Measurements from ENCODE around the gene KCNK16. TPM values are rescaled to one million over a fixed set of nuclear protein-coding genes. Genes with fewer than 3 reads are reported as not detected.

KCNK16 gene
- polyA plus RNA-seq, 3 donors = not detected

DNA sequence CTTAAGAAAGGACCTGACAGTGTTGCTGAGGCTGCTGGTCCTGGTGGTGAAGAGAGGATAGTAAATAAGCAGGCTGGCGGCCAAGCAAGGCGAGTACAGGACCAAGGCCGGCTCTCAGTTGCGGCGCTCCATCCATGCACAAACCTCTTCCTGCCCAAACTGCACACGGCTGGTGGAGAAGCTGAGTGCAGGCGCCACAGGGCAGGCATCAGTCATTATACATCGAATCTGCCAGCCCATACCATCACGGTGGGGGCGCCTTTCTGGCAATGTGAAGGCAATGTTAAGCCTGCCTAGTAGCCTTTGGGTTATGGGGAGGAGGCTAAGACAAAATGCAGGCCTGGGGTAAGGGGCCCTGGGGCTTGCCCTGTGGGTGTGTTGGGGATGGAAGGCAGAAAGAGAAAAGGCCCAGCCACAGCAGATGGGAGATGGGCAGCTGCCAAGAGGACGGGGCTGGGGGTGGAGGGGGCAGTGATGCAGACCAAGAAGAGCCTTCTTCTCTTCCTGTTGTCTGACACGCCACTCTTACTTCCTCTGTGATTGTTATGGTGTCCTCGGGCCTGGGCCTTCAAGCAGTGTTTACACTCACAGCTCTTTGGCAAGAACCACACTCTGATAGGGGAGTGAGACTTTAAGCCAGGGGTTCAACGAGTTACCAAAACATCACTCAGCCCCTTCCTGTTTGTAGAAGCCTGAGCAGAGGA lies 20.3 kb upstream of the KCNK16 start:
- Mint-ChIP-seq H3K4me3 (no peak overlapping the region), H3K27ac (peak overlapping the region in 1 of 7 donors; percentile 22), H3K9me3 (peaks cover 0 to 2% (median 0%) of the 10 kb centered on the region in 7 donors), H3K36me3 (peaks cover 0 to 2% of the 10 kb centered on the region in 2 donors), H3K27me3 (ENCODE audit: low read depth in 3 of 3) (peaks cover 7 to 24% (median 22%) of the 10 kb centered on the region in 3 donors), H3K4me1 (peaks cover 35% of the 10 kb centered on the region)
- TF ChIP-seq, protein P1, sequence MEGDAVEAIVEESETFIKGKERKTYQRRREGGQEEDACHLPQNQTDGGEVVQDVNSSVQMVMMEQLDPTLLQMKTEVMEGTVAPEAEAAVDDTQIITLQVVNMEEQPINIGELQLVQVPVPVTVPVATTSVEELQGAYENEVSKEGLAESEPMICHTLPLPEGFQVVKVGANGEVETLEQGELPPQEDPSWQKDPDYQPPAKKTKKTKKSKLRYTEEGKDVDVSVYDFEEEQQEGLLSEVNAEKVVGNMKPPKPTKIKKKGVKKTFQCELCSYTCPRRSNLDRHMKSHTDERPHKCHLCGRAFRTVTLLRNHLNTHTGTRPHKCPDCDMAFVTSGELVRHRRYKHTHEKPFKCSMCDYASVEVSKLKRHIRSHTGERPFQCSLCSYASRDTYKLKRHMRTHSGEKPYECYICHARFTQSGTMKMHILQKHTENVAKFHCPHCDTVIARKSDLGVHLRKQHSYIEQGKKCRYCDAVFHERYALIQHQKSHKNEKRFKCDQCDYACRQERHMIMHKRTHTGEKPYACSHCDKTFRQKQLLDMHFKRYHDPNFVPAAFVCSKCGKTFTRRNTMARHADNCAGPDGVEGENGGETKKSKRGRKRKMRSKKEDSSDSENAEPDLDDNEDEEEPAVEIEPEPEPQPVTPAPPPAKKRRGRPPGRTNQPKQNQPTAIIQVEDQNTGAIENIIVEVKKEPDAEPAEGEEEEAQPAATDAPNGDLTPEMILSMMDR (IDR thresholded peaks at IDR 0.05) = no peak
- no peak overlapping the region for H3K27ac ChIP-seq (ENCODE audit: low read depth in 1 of 2, low read length in 2 of 2)
- H3K27me3 ChIP-seq (ENCODE audit: control insufficient read depth in 2 of 2, insufficient read depth in 2 of 2, low read length in 2 of 2) = peaks cover 0 to 31% of the 10 kb centered on the region in 2 donors
- no peaks in the 10 kb centered on the region for H3K79me2 ChIP-seq (ENCODE audit: insufficient read depth, low read length)
- no peaks in the 10 kb centered on the region for H3K36me3 ChIP-seq (replicated peaks in 1 of 2; ENCODE audit: control insufficient read depth in 1 of 2, insufficient read depth in 2 of 2, low read length in 2 of 2)
- 60% methylated on average over 3 of the region's 14 CpGs for WGBS (ENCODE audit: insufficient coverage)
- H3K9me3 ChIP-seq (replicated peaks in 1 of 2; ENCODE audit: control insufficient read depth in 1 of 2, insufficient read depth in 1 of 2, low read length in 2 of 2) = no peaks in the 10 kb centered on the region
- peaks cover 18 to 42% of the 10 kb centered on the region in 2 donors for H3K4me1 ChIP-seq (ENCODE audit: control insufficient read depth in 1 of 2, insufficient read depth in 2 of 2, low read length in 2 of 2)
- DNase-seq = peak; percentile 5 to 49 (median 31)
- no peaks in the 10 kb centered on the region for H4K20me1 ChIP-seq (ENCODE audit: insufficient read depth, low read length)
- no peak overlapping the region for H3K9ac ChIP-seq (ENCODE audit: insufficient read depth, low read length, poor library complexity, severe bottlenecking)
- no peak overlapping the region for H3K4me2 ChIP-seq (replicated peaks; ENCODE audit: extremely low read depth, low read length, poor library complexity, severe bottlenecking)
- intact Hi-C loops (cut with micrococcal nuclease) = no loop called here
- no peak overlapping the region for H3K4me3 ChIP-seq (replicated peaks in 1 of 3; ENCODE audit: low read depth in 2 of 3, low read length in 3 of 3)
- peak overlapping the region; percentile 65 for H2AFZ ChIP-seq (ENCODE audit: insufficient read depth, low read depth, low read length, poor library complexity, severe bottlenecking)

DNA sequence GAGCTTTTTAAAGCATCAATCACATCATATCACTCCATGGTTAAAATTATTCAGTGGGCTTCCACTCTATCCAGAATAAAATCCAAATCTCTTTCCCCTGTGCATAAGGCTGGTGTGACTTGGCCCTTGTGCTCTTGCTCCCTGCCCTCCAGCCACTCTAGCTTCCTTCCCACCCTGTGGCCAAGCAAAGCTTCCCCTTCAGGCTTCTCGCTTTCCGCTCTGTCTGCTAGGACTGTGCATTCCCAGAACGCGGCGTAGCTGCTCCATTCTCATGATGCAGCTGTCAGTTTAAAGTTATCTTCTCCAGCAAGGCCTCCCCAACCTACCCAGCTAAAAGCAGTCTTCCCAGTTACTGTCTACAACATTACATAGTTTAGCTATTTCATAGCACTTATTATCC lies 19.4 kb upstream of the KCNK16 start:
- Histone ChIP-seq H3K9ac (ENCODE audit: insufficient read depth, low read length, poor library complexity, severe bottlenecking) (no peak overlapping the region), H2AFZ (ENCODE audit: insufficient read depth, low read depth, low read length, poor library complexity, severe bottlenecking) (no peak overlapping the region), H3K36me3 (replicated peaks in 1 of 2; ENCODE audit: control insufficient read depth in 1 of 2, insufficient read depth in 2 of 2, low read length in 2 of 2) (no peaks in the 10 kb centered on the region), H3K4me1 (ENCODE audit: control insufficient read depth in 1 of 2, insufficient read depth in 2 of 2, low read length in 2 of 2) (peaks cover 18 to 45% of the 10 kb centered on the region in 2 donors), H3K27me3 (ENCODE audit: control insufficient read depth in 2 of 2, insufficient read depth in 2 of 2, low read length in 2 of 2) (peaks cover 0 to 35% of the 10 kb centered on the region in 2 donors), H3K4me3 (replicated peaks in 1 of 3; ENCODE audit: low read depth in 2 of 3, low read length in 3 of 3) (no peak overlapping the region), H3K79me2 (ENCODE audit: insufficient read depth, low read length) (no peaks in the 10 kb centered on the region), H4K20me1 (ENCODE audit: insufficient read depth, low read length) (no peaks in the 10 kb centered on the region), H3K27ac (ENCODE audit: low read depth in 1 of 2, low read length in 2 of 2) (no peak overlapping the region), H3K9me3 (replicated peaks in 1 of 2; ENCODE audit: control insufficient read depth in 1 of 2, insufficient read depth in 1 of 2, low read length in 2 of 2) (no peaks in the 10 kb centered on the region), H3K4me2 (replicated peaks; ENCODE audit: extremely low read depth, low read length, poor library complexity, severe bottlenecking) (no peak overlapping the region)
- WGBS (ENCODE audit: insufficient coverage) = 44% methylated on average over 5 of the region's 5 CpGs
- no peak overlapping the region for H3K4me3 Mint-ChIP-seq
- peaks cover 15 to 28% (median 28%) of the 10 kb centered on the region in 3 donors for H3K27me3 Mint-ChIP-seq (ENCODE audit: low read depth in 3 of 3)
- no peak overlapping the region for H3K27ac Mint-ChIP-seq
- H3K9me3 Mint-ChIP-seq = peaks cover 0 to 2% (median 0%) of the 10 kb centered on the region in 7 donors
- DNase-seq = no peak
- TF ChIP-seq, protein P1 (IDR thresholded peaks at IDR 0.05) = no peak
- intact Hi-C loops (cut with micrococcal nuclease) = no loop called here
- peaks cover 43% of the 10 kb centered on the region for H3K4me1 Mint-ChIP-seq
- peaks cover 0 to 2% of the 10 kb centered on the region in 2 donors for H3K36me3 Mint-ChIP-seq
